HepG2 (cell line): ENCODE data around the gene ECEL1. TPM values are rescaled to one million over a fixed set of nuclear protein-coding genes. Genes with fewer than 3 reads are reported as not detected.

Experiments used
- ATAC-seq: fragments of 200-7000 bp; cut with Tn5 transposase; 3 replicates; pipeline ENCODE4 v1.9.1; 2020; ENCODE audit warnings: mild to moderate bottlenecking, moderate library complexity
- BruUV-seq: library from RNA; stranded (reverse); fragments of 400-500 nt; replicated peaks from 2 replicates; lab custom pipeline; 2021; lab: Mats Ljungman, UMichigan
- CTCF ChIA-PET: fragments of 300-600 bp; formaldehyde crosslinking; extraction: SDS; loops from one replicate; lab custom pipeline; 2021; ENCODE audit warnings: low total read pairs, inconsistent platforms, low intra/inter-chr PET ratio; lab: Yijun Ruan, JAX
- POLR2A ChIA-PET: fragments of 350-600 bp; sonication (Branson Sonifier 250); formaldehyde crosslinking; loops from one replicate; lab custom pipeline; 2020; ENCODE audit warnings: antibody characterized with exemption, inconsistent platforms; lab: Yijun Ruan, JAX
- DNase-seq: peaks from one replicate; pipeline ENCODE4 v3.0.0-alpha.2; 2015; ENCODE audit warnings: low spot score
- FAIRE-seq: peaks from 3 replicates; lab custom pipeline; 2011; peaks lifted over from hg19 to GRCh38; lab: Jason Lieb, UNC
- H2AFZ ChIP-seq: one replicate; pipeline ENCODE4 v1.6.1; 2011; ENCODE audit warnings: low read length, inconsistent platforms
- H3K27ac ChIP-seq: fragments of 300-600 bp; 3 replicates; pipeline ENCODE4 v1.8.0; 2011; ENCODE audit warnings: mixed run types, mild to moderate bottlenecking, mixed read lengths, low read length, inconsistent platforms; ENCODE audit not compliant: insufficient read depth; ENCODE audit errors: extremely low read length
- H3K27me3 ChIP-seq, 2 experiments: fragments of 200-600 bp in 1 of 2; 2 replicates in 1 of 2; 3 replicates in 1 of 2; pipeline versions ENCODE4 v1.6.0 to v1.8.0; 2011; ENCODE audit warnings: low read length in 2 of 2, mild to moderate bottlenecking in 2 of 2, moderate library complexity in 2 of 2, inconsistent platforms in 1 of 2; ENCODE audit not compliant: insufficient read depth in 2 of 2, control insufficient read depth in 1 of 2
- H3K36me3 ChIP-seq, 2 experiments: fragments of 200-600 bp in 1 of 2; replicated peaks in 1 of 2; 2 replicates in 1 of 2; 3 replicates in 1 of 2; pipeline versions ENCODE4 v1.5.1 to v1.8.0; 2011; ENCODE audit warnings: low read length in 2 of 2, inconsistent platforms in 1 of 2; ENCODE audit not compliant: insufficient read depth in 2 of 2, control insufficient read depth in 1 of 2
- H3K4me1 ChIP-seq: 2 replicates; pipeline ENCODE4 v1.5.1; 2012; ENCODE audit warnings: low read length, inconsistent platforms; ENCODE audit not compliant: insufficient read depth
- H3K4me2 ChIP-seq: 2 replicates; pipeline ENCODE4 v1.6.0; 2011; ENCODE audit warnings: low read depth, low read length, inconsistent platforms
- H3K4me3 ChIP-seq, 3 experiments: fragments of 200-600 bp in 1 of 3; sonication (generic), shearing (Covaris generic) in 1 of 3; replicated peaks in 1 of 3; 2 replicates each; pipeline ENCODE4 v1.5.1; 2011 to 2016; ENCODE audit warnings: low read length in 3 of 3, inconsistent platforms in 2 of 3, low read depth in 2 of 3, mild to moderate bottlenecking in 2 of 3, control low read depth in 1 of 3, mixed read lengths in 1 of 3; ENCODE audit not compliant: insufficient read depth in 1 of 3
- H3K79me2 ChIP-seq: one replicate; pipeline ENCODE4 v1.6.1; 2011; ENCODE audit warnings: low read length, inconsistent platforms; ENCODE audit not compliant: insufficient read depth
- H3K9ac ChIP-seq: 2 replicates; pipeline ENCODE4 v1.6.0; 2011; ENCODE audit warnings: mild to moderate bottlenecking, low read depth, low read length, inconsistent platforms; ENCODE audit not compliant: insufficient read depth
- H3K9me3 ChIP-seq: 2 replicates; pipeline ENCODE4 v1.5.1; 2012; ENCODE audit warnings: mild to moderate bottlenecking, low read length
- H4K20me1 ChIP-seq: 2 replicates; pipeline ENCODE4 v1.6.0; 2011; ENCODE audit warnings: inconsistent platforms, mild to moderate bottlenecking, low read length, moderate library complexity; ENCODE audit not compliant: insufficient read depth
- ATF4 ChIP-seq, 2 experiments: fragments of 450-650 bp in 1 of 2; sonication (generic) in 1 of 2; formaldehyde crosslinking; IDR thresholded peaks; 2 replicates each; pipeline versions ENCODE4 v1.5.0 to v1.8.0; 2020 to 2022; ENCODE audit warnings: mild to moderate bottlenecking in 1 of 2, missing genetic modification reagents in 1 of 2
- MNT ChIP-seq: fragments of 450-650 bp; IDR thresholded peaks from 2 replicates; pipeline ENCODE4 v1.6.1; 2016
- ZFP37 ChIP-seq: sonication (generic); formaldehyde crosslinking; IDR thresholded peaks from 2 replicates; pipeline ENCODE4 v1.4.0; 2020; ENCODE audit warnings: missing genetic modification reagents, borderline replicate concordance
- ZNF232 ChIP-seq: sonication (generic); formaldehyde crosslinking; IDR thresholded peaks from 2 replicates; pipeline ENCODE4 v1.4.0; 2020; ENCODE audit warnings: missing genetic modification reagents, borderline replicate concordance
- ZNF784 ChIP-seq: sonication (generic); formaldehyde crosslinking; IDR thresholded peaks from 2 replicates; pipeline ENCODE4 v1.5.1; 2020; ENCODE audit warnings: missing genetic modification reagents, mild to moderate bottlenecking, borderline replicate concordance
- WGBS: methylation state at CpG from one replicate; pipeline ENCODE4 v1.1.6; 2017; ENCODE audit warnings: low lambda C conversion rate; 5-methylcytosine and 5-hydroxymethylcytosine counted together
- in situ Hi-C: cut with HindIII; loops from 2 replicates; pipeline ENCODE4 v1.10.0; 2017; ENCODE audit warnings: low pct_unique_long_range_greater_than_20kb; ENCODE audit not compliant: extremely low pct_ligation_motif_present
- intact Hi-C: fragments of 100-400 bp; cut with micrococcal nuclease; formaldehyde crosslinking; loops from one replicate; pipeline ENCODE4 v1.10.0; 2022; ENCODE audit not compliant: unreplicated experiment
- polyA plus RNA-seq, 8 experiments: library from polyadenylated mRNA; depleted of rRNA in 3 of 8; stranded (reverse) in 7 of 8; unstranded in 1 of 8; fragments of >200 nt; fragmentation: Illumina TruSeq in 4 of 8; extraction: Trizol in 4 of 8; gene quantifications; 2 replicates each; pipeline versions ENCODE4 v1.2.1 to v1.2.3, GENCODE V29; 2011 to 2016; ENCODE audit warnings: low read depth in 4 of 8, missing spikeins in 1 of 8, mixed read lengths in 1 of 8; ENCODE audit not compliant: insufficient read depth in 1 of 8
- total RNA-seq, 5 experiments: library from RNA; depleted of rRNA; stranded (reverse); fragments of >200 nt; fragmentation: Illumina TruSeq; extraction: Trizol; gene quantifications; 2 replicates each; pipeline ENCODE4 v1.2.3, GENCODE V29; 2016; ENCODE audit warnings: low read depth in 1 of 5

The ECEL1 gene
- total and polyA plus RNA-seq, 2 of the 13 experiments (the other 11 are each of a cell fraction or from before 2014, with no cell fraction given), result not detected

- H3K9ac ChIP-seq, result no peak overlapping the region
- DNase-seq (no peak), ATAC-seq (no peak), FAIRE-seq (no peak)
- H3K27ac ChIP-seq, result no peak overlapping the region
- 0% methylated on average over 8 of the region's 13 CpGs for WGBS
- TF ChIP-seq ZFP37 (CRISPR knock-in tag), result no peak
- no peak for TF ChIP-seq ZNF784 (CRISPR knock-in tag)
- no peak for TF ChIP-seq ATF4 (CRISPR knock-in tag; IDR thresholded peaks at IDR 0.05)
- TF ChIP-seq ZNF232, result no peak
- TF ChIP-seq MNT, result peak; percentile 72
- ChIA-PET POLR2A (no interaction called here), CTCF (no interaction called here)
- no peak overlapping the region for H3K4me2 ChIP-seq
- H3K4me3 ChIP-seq, result no peak overlapping the region
- peaks cover 26 to 87% of the 10 kb centered on the region in 2 experiments for H3K27me3 ChIP-seq
- in situ Hi-C loops (no loop called here), intact Hi-C loops (loop anchor here (5.0 kb wide), 1 partner anchor 44 kb away; the partner anchor contains the start of gene PRSS56)
- no peaks in the 10 kb centered on the region for H3K36me3 ChIP-seq
- H2AFZ ChIP-seq, result no peak overlapping the region
- H3K4me1 ChIP-seq, result no peaks in the 10 kb centered on the region
- no peaks in the 10 kb centered on the region for H3K79me2 ChIP-seq
- no TSS peak for BruUV-seq
- H4K20me1 ChIP-seq, result no peaks in the 10 kb centered on the region; the same call in 1 of the 2 replicates
- no peaks in the 10 kb centered on the region for H3K9me3 ChIP-seq
Measured at GRCh38 chr2:232477751-232478510, 9.7 kb downstream of the ECEL1 start.
